CD14-positive monocyte (primary cell): Measurements from ENCODE around the gene MSX1. TPM values are rescaled to one million over a fixed set of nuclear protein-coding genes. Genes with fewer than 3 reads are reported as not detected.

Source experiments
- DNase-seq, 3 donors: peaks; one replicate each; pipeline ENCODE4 v3.0.0-alpha.2; 2011 to 2022
- H2AFZ ChIP-seq: 2 replicates; pipeline ENCODE4 v1.6.0; 2012; ENCODE audit warnings: mild to moderate bottlenecking, low read depth, low read length, inconsistent platforms; ENCODE audit not compliant: insufficient read depth, poor library complexity, severe bottlenecking
- H3K27ac ChIP-seq, 2 donors: 1 replicate in 1 of 2; 2 replicates in 1 of 2; pipeline ENCODE4 v1.5.1; 2012 to 2013; ENCODE audit warnings: low read length in 2 of 2, control low read depth in 1 of 2, inconsistent platforms in 1 of 2, low read depth in 1 of 2, mild to moderate bottlenecking in 1 of 2
- H3K27me3 ChIP-seq, 2 donors: one replicate each; pipeline versions ENCODE4 v1.6.0 to v1.6.1; 2011 to 2013; ENCODE audit warnings: low read length in 2 of 2; ENCODE audit not compliant: control insufficient read depth in 2 of 2, insufficient read depth in 2 of 2
- H3K36me3 ChIP-seq, 2 donors: replicated peaks in 1 of 2; 1 replicate in 1 of 2; 2 replicates in 1 of 2; pipeline versions ENCODE4 v1.5.1 to v1.6.1; 2012 to 2013; ENCODE audit warnings: low read length in 2 of 2, control low read depth in 1 of 2, inconsistent platforms in 1 of 2, mild to moderate bottlenecking in 1 of 2; ENCODE audit not compliant: insufficient read depth in 2 of 2, control insufficient read depth in 1 of 2
- H3K4me1 ChIP-seq, 2 donors: 1 replicate in 1 of 2; 2 replicates in 1 of 2; pipeline versions ENCODE4 v1.5.1 to v1.6.1; 2012 to 2013; ENCODE audit warnings: low read length in 2 of 2, control low read depth in 1 of 2, inconsistent platforms in 1 of 2, mild to moderate bottlenecking in 1 of 2, moderate library complexity in 1 of 2; ENCODE audit not compliant: insufficient read depth in 2 of 2, control insufficient read depth in 1 of 2
- H3K4me2 ChIP-seq: replicated peaks from 2 replicates; pipeline ENCODE3; 2012; ENCODE audit warnings: low read length, moderate library complexity, mild to moderate bottlenecking; ENCODE audit not compliant: poor library complexity, severe bottlenecking; ENCODE audit errors: extremely low read depth
- H3K4me3 ChIP-seq, 3 experiments: fragments of 200-600 bp in 1 of 3; sonication (generic) in 1 of 3; replicated peaks in 1 of 3; 1 replicate in 2 of 3; 2 replicates in 1 of 3; pipeline ENCODE4 v1.5.1; 2011 to 2013; ENCODE audit warnings: low read length in 3 of 3, mild to moderate bottlenecking in 3 of 3, control low read depth in 2 of 3, low read depth in 2 of 3, inconsistent platforms in 1 of 3, moderate library complexity in 1 of 3
- H3K79me2 ChIP-seq: 2 replicates; pipeline ENCODE4 v1.6.0; 2012; ENCODE audit warnings: mild to moderate bottlenecking, control low read depth, inconsistent platforms, low read length, moderate library complexity; ENCODE audit not compliant: insufficient read depth
- H3K9ac ChIP-seq: 2 replicates; pipeline ENCODE4 v1.6.0; 2017; ENCODE audit warnings: low read length, mild to moderate bottlenecking; ENCODE audit not compliant: insufficient read depth, poor library complexity, severe bottlenecking
- H3K9me3 ChIP-seq, 2 donors: replicated peaks in 1 of 2; 1 replicate in 1 of 2; 2 replicates in 1 of 2; pipeline versions ENCODE4 v1.5.1 to v1.6.1; 2012 to 2013; ENCODE audit warnings: low read length in 2 of 2, control low read depth in 1 of 2; ENCODE audit not compliant: control insufficient read depth in 1 of 2, insufficient read depth in 1 of 2
- H4K20me1 ChIP-seq: 2 replicates; pipeline ENCODE4 v1.6.0; 2012; ENCODE audit warnings: mild to moderate bottlenecking, low read length, control low read depth, moderate library complexity; ENCODE audit not compliant: insufficient read depth
- H3K27ac Mint-ChIP-seq, 7 donors: one replicate each; pipeline ENCODE4 v1.8.0; 2020; ENCODE audit warnings: mild to moderate bottlenecking in 7 of 7, mixed read lengths in 7 of 7, moderate library complexity in 6 of 7, inconsistent platforms in 2 of 7
- H3K27me3 Mint-ChIP-seq, 3 donors: one replicate each; pipeline ENCODE4 v1.8.0; 2021 to 2022; ENCODE audit warnings: low read depth in 3 of 3, mild to moderate bottlenecking in 3 of 3, mixed read lengths in 3 of 3, moderate library complexity in 3 of 3, inconsistent platforms in 1 of 3
- H3K36me3 Mint-ChIP-seq, 2 donors: one replicate each; pipeline ENCODE4 v1.8.0; 2020; ENCODE audit warnings: mixed read lengths in 2 of 2, inconsistent platforms in 1 of 2, mild to moderate bottlenecking in 1 of 2
- H3K4me1 Mint-ChIP-seq: one replicate; pipeline ENCODE4 v1.8.0; 2020; ENCODE audit warnings: mild to moderate bottlenecking, mixed read lengths
- H3K4me3 Mint-ChIP-seq, 2 donors: one replicate each; pipeline ENCODE4 v1.8.0; 2020; ENCODE audit warnings: mild to moderate bottlenecking in 2 of 2, mixed read lengths in 2 of 2, moderate library complexity in 1 of 2
- H3K9me3 Mint-ChIP-seq, 7 donors: one replicate each; pipeline ENCODE4 v1.8.0; 2020 to 2022; ENCODE audit warnings: mixed read lengths in 7 of 7, mild to moderate bottlenecking in 6 of 7, moderate library complexity in 6 of 7, inconsistent platforms in 2 of 7
- WGBS: methylation state at CpG from one replicate; pipeline ENCODE4 v1.1.5; 2013; ENCODE audit warnings: missing lambda C conversion rate; ENCODE audit not compliant: insufficient coverage; 5-methylcytosine and 5-hydroxymethylcytosine counted together
- intact Hi-C, 2 donors: fragments of 100-400 bp; cut with micrococcal nuclease; formaldehyde crosslinking; loops; one replicate each; pipeline versions ENCODE4 v1.15.0 to v1.15.1; 2023
- polyA plus RNA-seq, 3 donors: library from polyadenylated mRNA; depleted of rRNA in 1 of 3; unstranded in 2 of 3; stranded (reverse) in 1 of 3; fragments of 300-500 nt in 2 of 3; fragments of >200 nt in 1 of 3; fragmentation: Illumina TruSeq in 2 of 3; gene quantifications; 1 replicate in 2 of 3; 2 replicates in 1 of 3; pipeline ENCODE4 v1.2.3, GENCODE V29; 2012 to 2021
- TF ChIP-seq, protein P1 (sequence below): fragments of 200-600 bp; IDR thresholded peaks from one replicate; pipeline ENCODE4 v1.8.0; 2022; ENCODE audit warnings: antibody characterized with exemption, mild to moderate bottlenecking

The MSX1 gene
- polyA plus RNA-seq, 3 donors = not detected

DNA sequence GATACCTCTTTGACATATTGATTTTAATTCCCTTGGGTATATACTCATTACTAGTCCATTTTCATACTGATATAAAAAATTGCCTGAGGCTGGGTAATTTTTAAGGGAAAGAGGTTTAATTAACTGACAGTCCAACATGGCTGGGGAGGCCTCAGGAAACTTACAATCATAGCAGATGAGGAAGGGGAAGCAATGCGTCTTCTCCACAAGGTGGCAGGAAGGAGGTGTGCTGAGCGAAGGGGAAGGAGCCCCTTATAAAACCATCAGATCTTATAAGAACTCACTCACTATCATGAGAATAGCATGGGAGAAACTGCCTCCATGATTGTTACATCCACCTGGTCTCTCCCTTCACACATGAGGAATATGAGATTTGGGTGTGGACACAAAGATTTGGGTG is 42.4 kb downstream of the MSX1 start:
- no peaks in the 10 kb centered on the region for H3K27me3 ChIP-seq
- Mint-ChIP-seq H3K27ac (no peak overlapping the region), H3K27me3 (peaks cover 0 to 9% (median 2%) of the 10 kb centered on the region in 3 donors), H3K36me3 (no peaks in the 10 kb centered on the region), H3K9me3 (peaks cover 2 to 14% (median 8%) of the 10 kb centered on the region in 7 donors), H3K4me1 (no peaks in the 10 kb centered on the region), H3K4me3 (no peak overlapping the region)
- H2AFZ ChIP-seq = no peak overlapping the region
- no peak overlapping the region for H3K9ac ChIP-seq
- no peak for DNase-seq
- H3K4me3 ChIP-seq = no peak overlapping the region
- no peaks in the 10 kb centered on the region for H4K20me1 ChIP-seq
- peaks cover 0 to 3% of the 10 kb centered on the region in 2 donors for H3K9me3 ChIP-seq
- H3K36me3 ChIP-seq = no peaks in the 10 kb centered on the region
- no peaks in the 10 kb centered on the region for H3K79me2 ChIP-seq
- H3K4me2 ChIP-seq = no peak overlapping the region
- intact Hi-C loops = no loop called here
- TF ChIP-seq, protein P1, sequence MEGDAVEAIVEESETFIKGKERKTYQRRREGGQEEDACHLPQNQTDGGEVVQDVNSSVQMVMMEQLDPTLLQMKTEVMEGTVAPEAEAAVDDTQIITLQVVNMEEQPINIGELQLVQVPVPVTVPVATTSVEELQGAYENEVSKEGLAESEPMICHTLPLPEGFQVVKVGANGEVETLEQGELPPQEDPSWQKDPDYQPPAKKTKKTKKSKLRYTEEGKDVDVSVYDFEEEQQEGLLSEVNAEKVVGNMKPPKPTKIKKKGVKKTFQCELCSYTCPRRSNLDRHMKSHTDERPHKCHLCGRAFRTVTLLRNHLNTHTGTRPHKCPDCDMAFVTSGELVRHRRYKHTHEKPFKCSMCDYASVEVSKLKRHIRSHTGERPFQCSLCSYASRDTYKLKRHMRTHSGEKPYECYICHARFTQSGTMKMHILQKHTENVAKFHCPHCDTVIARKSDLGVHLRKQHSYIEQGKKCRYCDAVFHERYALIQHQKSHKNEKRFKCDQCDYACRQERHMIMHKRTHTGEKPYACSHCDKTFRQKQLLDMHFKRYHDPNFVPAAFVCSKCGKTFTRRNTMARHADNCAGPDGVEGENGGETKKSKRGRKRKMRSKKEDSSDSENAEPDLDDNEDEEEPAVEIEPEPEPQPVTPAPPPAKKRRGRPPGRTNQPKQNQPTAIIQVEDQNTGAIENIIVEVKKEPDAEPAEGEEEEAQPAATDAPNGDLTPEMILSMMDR = no peak
- H3K27ac ChIP-seq = no peak overlapping the region
- no peaks in the 10 kb centered on the region for H3K4me1 ChIP-seq
- WGBS = no CpG with 5 or more reads among the region's 2 CpGs

DNA sequence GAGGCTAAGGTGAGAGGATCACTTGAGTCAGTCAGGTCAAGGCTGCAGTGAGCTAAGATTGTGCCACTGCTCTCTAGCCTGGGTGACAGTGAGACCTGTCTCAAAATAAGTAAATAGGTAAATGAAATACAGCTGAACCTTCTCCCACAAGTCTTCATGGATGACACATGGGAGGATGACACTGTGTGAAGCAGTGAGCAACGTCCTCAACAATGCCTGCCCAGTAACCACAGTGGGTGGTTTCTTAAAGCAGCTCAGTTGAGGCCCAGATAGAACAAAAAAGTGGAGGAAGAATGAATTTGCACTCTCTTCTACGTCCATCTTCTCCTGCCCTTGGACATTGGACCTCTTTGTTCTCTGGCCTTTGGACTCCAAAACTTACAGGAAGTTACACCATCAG is 52.7 kb downstream of the MSX1 start:
- no peak overlapping the region for H2AFZ ChIP-seq
- H3K27ac Mint-ChIP-seq = no peak overlapping the region

More for the DNA sequence above, 52.7 kb downstream of the MSX1 start:
- Histone ChIP-seq H3K4me1 (no peaks in the 10 kb centered on the region), H3K27ac (no peak overlapping the region), H3K79me2 (no peaks in the 10 kb centered on the region), H3K4me2 (no peak overlapping the region), H3K9ac (no peak overlapping the region), H3K27me3 (no peaks in the 10 kb centered on the region), H3K4me3 (no peak overlapping the region), H3K36me3 (no peaks in the 10 kb centered on the region), H4K20me1 (no peaks in the 10 kb centered on the region), H3K9me3 (no peaks in the 10 kb centered on the region)
- intact Hi-C loops = no loop called here
- no peak for DNase-seq
- H3K9me3 Mint-ChIP-seq = peaks cover 0 to 10% (median 4%) of the 10 kb centered on the region in 7 donors
- H3K36me3 Mint-ChIP-seq = no peaks in the 10 kb centered on the region
- H3K4me1 Mint-ChIP-seq = no peaks in the 10 kb centered on the region
- H3K4me3 Mint-ChIP-seq = no peak overlapping the region
- H3K27me3 Mint-ChIP-seq = peaks cover 10 to 11% (median 11%) of the 10 kb centered on the region in 3 donors
- TF ChIP-seq, protein P1 = no peak
- 79% methylated on average over 2 of the region's 2 CpGs for WGBS
